ENCODE data around the gene MAN1A1.

MAN1A1 gene

GRCh38 chr6:119230160-119230559 is 119.4 kb downstream of the MAN1A1 start:
- no peak for DNase-seq

- DNase-seq = no peak
Measured at GRCh38 chr6:119227377-119227776, 122.2 kb downstream of the MAN1A1 start.

GRCh38 chr6:119226089-119226488 is 123.5 kb downstream of the MAN1A1 start:
- DNase-seq = no peak

GRCh38 chr6:119224095-119224701 is 125.4 kb downstream of the MAN1A1 start:
- DNase-seq = no peak

- no peak for DNase-seq
Measured at GRCh38 chr6:119220452-119220851, 129.1 kb downstream of the MAN1A1 start.

- DNase-seq = no peak
Measured at GRCh38 chr6:119218548-119218947, 131.0 kb downstream of the MAN1A1 start.

- DNase-seq = no peak
Measured at GRCh38 chr6:119215885-119216590, 133.5 kb downstream of the MAN1A1 start.

GRCh38 chr6:119215309-119215708 is 134.3 kb downstream of the MAN1A1 start:
- no peak for DNase-seq

- DNase-seq = no peak
Measured at GRCh38 chr6:119210596-119210995, 139.0 kb downstream of the MAN1A1 start.

- no peak for DNase-seq
Measured at GRCh38 chr6:119209452-119210205, 139.9 kb downstream of the MAN1A1 start.

- no peak for DNase-seq
Measured at GRCh38 chr6:119207971-119208725, 141.4 kb downstream of the MAN1A1 start.

GRCh38 chr6:119207327-119207726 is 142.2 kb downstream of the MAN1A1 start:
- no peak for DNase-seq

GRCh38 chr6:119205911-119206618 is 143.5 kb downstream of the MAN1A1 start:
- DNase-seq = no peak

- no peak for DNase-seq
Measured at GRCh38 chr6:119204719-119205118, 144.8 kb downstream of the MAN1A1 start.

GRCh38 chr6:119201480-119201879 is 148.1 kb downstream of the MAN1A1 start:
- no peak for DNase-seq

- no peak for DNase-seq
Measured at GRCh38 chr6:119200512-119201175, 148.9 kb downstream of the MAN1A1 start.

GRCh38 chr6:119197271-119197670 is 152.3 kb downstream of the MAN1A1 start:
- no peak for DNase-seq

- DNase-seq = no peak
Measured at GRCh38 chr6:119196715-119197114, 152.8 kb downstream of the MAN1A1 start.

GRCh38 chr6:119195848-119196247 is 153.7 kb downstream of the MAN1A1 start:
- DNase-seq = no peak

GRCh38 chr6:119195204-119195603 is 154.4 kb downstream of the MAN1A1 start:
- DNase-seq = no peak

- no peak for DNase-seq
Measured at GRCh38 chr6:119193707-119194106, 155.9 kb downstream of the MAN1A1 start.

GRCh38 chr6:119192200-119192599 is 157.4 kb downstream of the MAN1A1 start:
- DNase-seq = no peak

Measured in CD4-positive, alpha-beta T cell treated with Interleukin-21 for 1 hour (primary cell).